Lower lobe of right lung (tissue), 2 donors: Measurements from ENCODE around the gene ATRN. TPM values are rescaled to one million over a fixed set of nuclear protein-coding genes. Genes with fewer than 3 reads are reported as not detected.

Experiments
- ATAC-seq, 2 donors: fragments of 200-7000 bp; cut with Tn5 transposase; one replicate each; pipeline ENCODE4 v1.9.1; 2020 to 2022; ENCODE audit warnings: mild to moderate bottlenecking in 2 of 2, moderate library complexity in 2 of 2
- DNase-seq: peaks from one replicate; pipeline ENCODE4 v3.0.0-alpha.2; 2020
- H3K27ac ChIP-seq: fragments of 200-600 bp; one replicate; pipeline ENCODE4 v1.8.0; 2022
- H3K27me3 ChIP-seq: fragments of 200-600 bp; one replicate; pipeline ENCODE4 v1.8.0; 2022; ENCODE audit warnings: low read depth
- H3K36me3 ChIP-seq: fragments of 200-600 bp; one replicate; pipeline ENCODE4 v1.8.0; 2022; ENCODE audit warnings: mild to moderate bottlenecking
- H3K4me1 ChIP-seq: fragments of 200-600 bp; one replicate; pipeline ENCODE4 v1.8.0; 2022
- H3K4me3 ChIP-seq: fragments of 200-600 bp; one replicate; pipeline ENCODE4 v1.8.0; 2022; ENCODE audit warnings: mild to moderate bottlenecking
- H3K9me3 ChIP-seq: fragments of 200-600 bp; one replicate; pipeline ENCODE4 v1.8.0; 2022
- CTCF ChIP-seq: fragments of 200-600 bp; IDR thresholded peaks from one replicate; pipeline ENCODE4 v1.8.0; 2022; ENCODE audit warnings: antibody characterized with exemption, mild to moderate bottlenecking
- intact Hi-C: fragments of 100-400 bp; cut with DNase I; formaldehyde crosslinking; loops from one replicate; pipeline ENCODE4 v1.11.0; 2022
- total RNA-seq: library from RNA; stranded (reverse); fragmentation: NEBNext Ultra II Directional; extraction: Animal tissue kit (Norgen Biotek cat#: 25700); gene quantifications from one replicate; pipeline ENCODE4 v1.2.1, GENCODE V29; 2021
- donor health status: DM: no; HTN: yes; CAD: no; lungs with severe emphysema.

ATRN gene
- total RNA-seq, 1 donor from 2014 or later = 29.2 TPM

DNA sequence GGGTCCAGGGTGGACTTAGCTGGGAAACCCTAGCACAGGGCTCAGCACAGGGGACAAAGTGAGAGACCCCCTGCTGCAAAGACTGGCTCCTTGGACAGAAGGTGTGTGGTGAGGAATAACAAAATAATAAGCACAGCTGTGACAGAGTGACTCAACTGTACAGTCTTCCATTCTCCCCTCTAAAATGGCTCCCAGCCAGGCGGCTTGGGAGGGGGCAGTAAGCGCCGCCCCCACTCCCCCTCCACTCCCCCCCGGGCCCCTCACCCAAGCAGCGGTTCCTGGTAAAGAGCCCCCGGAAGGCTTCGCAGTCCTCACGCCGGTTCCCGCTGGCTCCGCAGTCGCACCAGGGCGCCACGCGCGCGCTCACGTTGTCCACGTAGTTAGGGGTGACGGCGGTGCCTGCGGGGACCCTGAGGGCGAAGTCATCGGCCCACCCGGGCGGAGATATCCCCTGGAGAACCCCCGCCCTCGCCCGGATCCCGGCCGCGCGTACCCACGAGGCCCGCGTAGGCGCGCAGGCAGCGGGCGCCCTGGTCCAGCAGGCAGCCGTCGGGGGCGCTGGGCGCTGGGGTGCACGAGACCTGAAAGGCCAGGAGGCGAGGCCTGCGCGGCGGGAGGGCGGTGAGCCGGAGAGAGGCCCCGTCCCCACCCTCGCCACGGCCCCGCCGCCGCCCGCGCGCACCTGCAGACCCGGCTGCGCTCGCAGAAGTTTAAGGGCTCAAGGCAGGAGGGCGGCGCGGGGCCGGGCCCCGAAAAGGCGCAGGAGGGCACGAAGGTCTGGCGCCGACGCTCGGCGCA is 189.6 kb downstream of the ATRN start:
- no peak for DNase-seq
- no peaks in the 10 kb centered on the region for H3K36me3 ChIP-seq
- no peak overlapping the region for H3K27ac ChIP-seq
- no peak for TF ChIP-seq CTCF
- H3K9me3 ChIP-seq = no peaks in the 10 kb centered on the region
- peaks cover 32% of the 10 kb centered on the region for H3K27me3 ChIP-seq
- no peak overlapping the region for H3K4me3 ChIP-seq
- no peaks in the 10 kb centered on the region for H3K4me1 ChIP-seq
- intact Hi-C loops = no loop called here
- ATAC-seq = no peak

DNA sequence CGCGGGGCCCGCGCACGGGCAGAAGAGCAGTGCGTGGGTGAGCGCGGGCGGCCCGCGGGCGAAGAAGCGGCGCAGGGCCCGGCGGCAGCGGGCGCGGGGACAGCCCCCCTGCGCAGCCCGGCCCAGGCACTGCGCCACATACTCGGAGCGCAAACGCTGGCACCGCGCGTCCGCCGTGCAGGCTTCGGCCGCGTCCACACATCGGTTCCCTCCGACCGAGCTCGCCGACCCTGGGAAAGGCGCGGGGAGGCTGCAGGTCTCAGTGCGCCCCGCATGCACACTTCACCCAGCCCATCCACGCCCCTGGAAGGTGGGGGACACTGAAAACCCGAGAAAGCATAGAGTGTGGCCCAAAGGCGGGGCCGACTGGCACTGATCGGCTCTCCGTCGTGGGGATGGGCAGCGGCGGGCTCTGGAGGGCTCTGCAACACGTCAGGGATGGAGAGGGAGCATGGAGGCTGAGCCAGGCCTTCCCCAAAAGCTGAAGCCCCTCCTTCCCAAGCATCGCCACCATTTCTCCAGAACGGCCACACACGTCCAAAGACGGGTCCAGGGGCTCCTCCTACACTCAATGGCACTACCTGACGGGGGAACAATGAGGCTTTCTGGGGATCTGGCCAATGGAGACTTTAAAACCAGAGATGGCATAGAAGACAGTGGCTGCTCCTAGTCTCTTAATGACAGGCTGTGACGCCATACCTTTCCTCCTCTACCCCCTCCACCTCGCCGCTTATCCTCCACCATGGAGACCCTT is 190.4 kb downstream of the ATRN start:
- Histone ChIP-seq H3K27me3 (peaks cover 32% of the 10 kb centered on the region), H3K9me3 (no peaks in the 10 kb centered on the region), H3K36me3 (no peaks in the 10 kb centered on the region), H3K4me3 (no peak overlapping the region), H3K27ac (no peak overlapping the region), H3K4me1 (no peaks in the 10 kb centered on the region)
- no peak for TF ChIP-seq CTCF
- intact Hi-C loops = no loop called here
- ATAC-seq (no peak), DNase-seq (no peak)

- Histone ChIP-seq H3K36me3 (no peaks in the 10 kb centered on the region), H3K4me1 (no peaks in the 10 kb centered on the region), H3K9me3 (no peaks in the 10 kb centered on the region), H3K27me3 (peaks cover 32% of the 10 kb centered on the region), H3K27ac (no peak overlapping the region), H3K4me3 (no peak overlapping the region)
- DNase-seq (no peak), ATAC-seq (no peak)
- no peak for TF ChIP-seq CTCF
- intact Hi-C loops = no loop called here
These were observed 191.2 kb downstream of the ATRN start for GRCh38 chr20:3661814-3662665.

DNA sequence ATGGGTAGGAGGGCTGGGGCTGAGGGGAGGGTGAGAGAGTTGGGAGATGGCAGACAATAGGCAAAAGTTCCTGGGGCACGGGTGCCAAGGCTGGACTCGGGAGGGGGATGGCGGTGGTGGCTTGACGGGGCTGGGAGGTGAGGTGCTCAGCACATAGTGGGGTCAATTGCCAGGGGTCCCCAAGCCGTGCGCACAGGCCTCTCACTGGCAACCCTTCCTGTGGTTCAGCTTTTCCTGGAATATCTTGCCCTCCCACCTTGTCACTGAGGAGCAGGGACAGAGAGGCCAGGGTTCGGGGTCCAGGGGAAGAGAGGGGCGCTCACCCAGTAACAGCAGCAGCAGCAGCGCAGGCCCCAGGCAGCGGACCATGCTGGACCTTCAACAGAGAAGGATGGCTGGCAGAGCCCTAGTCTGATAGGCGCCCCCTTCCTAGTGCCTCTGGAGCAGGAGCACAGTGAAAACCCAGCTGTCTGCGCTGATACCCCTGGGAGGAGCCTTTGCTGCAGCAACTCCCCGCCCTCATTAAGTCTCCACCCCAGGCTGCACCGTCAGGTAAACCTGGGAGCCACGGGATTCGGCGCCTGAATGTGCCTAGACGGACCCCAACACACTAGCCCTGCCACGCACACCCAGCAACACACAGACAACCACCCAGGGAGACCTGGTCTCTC is 192.3 kb downstream of the ATRN start, which contains the start of gene GFRA4:
TSS of gene GFRA4 (minus strand) at position 369 of the 671 bp plus-strand sequence. CDS start at position 369, 0 bp downstream.
- Histone ChIP-seq H3K36me3 (no peaks in the 10 kb centered on the region), H3K4me3 (no peak within 1 kb of the TSS), H3K27ac (no peak within 1 kb of the TSS), H3K4me1 (no peaks in the 10 kb centered on the region), H3K27me3 (peaks cover 32% of the 10 kb centered on the region), H3K9me3 (no peaks in the 10 kb centered on the region)
- ATAC-seq = no peak
- no peak for DNase-seq
- TF ChIP-seq CTCF = no peak
- intact Hi-C loops = no loop called here

DNA sequence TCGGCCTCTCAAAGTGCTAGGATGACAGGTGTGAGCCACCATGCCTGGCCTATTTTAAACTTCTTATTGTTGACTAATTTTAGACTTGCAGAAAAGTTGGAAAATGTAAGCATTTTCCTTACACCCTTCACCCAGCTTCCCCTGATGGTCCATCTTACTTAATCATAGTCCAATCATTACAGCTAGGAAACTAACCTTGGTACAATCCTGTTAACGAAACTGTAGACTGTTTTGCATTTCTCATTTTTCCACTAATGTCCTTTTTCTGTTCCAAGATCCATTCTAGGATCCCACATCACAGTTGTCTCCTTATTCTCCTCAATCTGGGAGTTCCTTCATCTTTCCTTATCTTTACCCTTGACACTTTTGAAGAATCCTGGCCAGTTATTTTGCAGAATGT is 193.0 kb downstream of the ATRN start:
- Histone ChIP-seq H3K27me3 (peaks cover 32% of the 10 kb centered on the region), H3K4me3 (no peak overlapping the region), H3K27ac (no peak overlapping the region), H3K9me3 (no peaks in the 10 kb centered on the region), H3K36me3 (no peaks in the 10 kb centered on the region), H3K4me1 (no peaks in the 10 kb centered on the region)
- intact Hi-C loops = no loop called here
- DNase-seq (no peak), ATAC-seq (no peak)
- no peak for TF ChIP-seq CTCF
